ENCODE results near the gene PTGER1.
A peak's percentile ranks its signal among the peaks of the same experiment; 100 is the strongest.

The PTGER1 gene

GRCh38 chr19:14477418-14478112 lies 2.4 kb upstream of the PTGER1 start:
- no peak for DNase-seq (ENCODE audit: low read depth, low spot score)
- TF ChIP-seq, protein P1, sequence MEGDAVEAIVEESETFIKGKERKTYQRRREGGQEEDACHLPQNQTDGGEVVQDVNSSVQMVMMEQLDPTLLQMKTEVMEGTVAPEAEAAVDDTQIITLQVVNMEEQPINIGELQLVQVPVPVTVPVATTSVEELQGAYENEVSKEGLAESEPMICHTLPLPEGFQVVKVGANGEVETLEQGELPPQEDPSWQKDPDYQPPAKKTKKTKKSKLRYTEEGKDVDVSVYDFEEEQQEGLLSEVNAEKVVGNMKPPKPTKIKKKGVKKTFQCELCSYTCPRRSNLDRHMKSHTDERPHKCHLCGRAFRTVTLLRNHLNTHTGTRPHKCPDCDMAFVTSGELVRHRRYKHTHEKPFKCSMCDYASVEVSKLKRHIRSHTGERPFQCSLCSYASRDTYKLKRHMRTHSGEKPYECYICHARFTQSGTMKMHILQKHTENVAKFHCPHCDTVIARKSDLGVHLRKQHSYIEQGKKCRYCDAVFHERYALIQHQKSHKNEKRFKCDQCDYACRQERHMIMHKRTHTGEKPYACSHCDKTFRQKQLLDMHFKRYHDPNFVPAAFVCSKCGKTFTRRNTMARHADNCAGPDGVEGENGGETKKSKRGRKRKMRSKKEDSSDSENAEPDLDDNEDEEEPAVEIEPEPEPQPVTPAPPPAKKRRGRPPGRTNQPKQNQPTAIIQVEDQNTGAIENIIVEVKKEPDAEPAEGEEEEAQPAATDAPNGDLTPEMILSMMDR (IDR thresholded peaks at IDR 0.05; ENCODE audit: insufficient read depth, low read length, missing control alignments): no peak
- H3K4me3 ChIP-seq (ENCODE audit: low read depth, low read length): no peak overlapping the region
- ChIA-PET POLR2A (no interaction called here), CTCF (interaction anchor here (1.1 to 6.2 kb wide), 4 partner anchors 10 to 58 kb away, joined by 3 to 78 read pairs (median 20); no protein-coding TSS in a partner anchor)

DNA sequence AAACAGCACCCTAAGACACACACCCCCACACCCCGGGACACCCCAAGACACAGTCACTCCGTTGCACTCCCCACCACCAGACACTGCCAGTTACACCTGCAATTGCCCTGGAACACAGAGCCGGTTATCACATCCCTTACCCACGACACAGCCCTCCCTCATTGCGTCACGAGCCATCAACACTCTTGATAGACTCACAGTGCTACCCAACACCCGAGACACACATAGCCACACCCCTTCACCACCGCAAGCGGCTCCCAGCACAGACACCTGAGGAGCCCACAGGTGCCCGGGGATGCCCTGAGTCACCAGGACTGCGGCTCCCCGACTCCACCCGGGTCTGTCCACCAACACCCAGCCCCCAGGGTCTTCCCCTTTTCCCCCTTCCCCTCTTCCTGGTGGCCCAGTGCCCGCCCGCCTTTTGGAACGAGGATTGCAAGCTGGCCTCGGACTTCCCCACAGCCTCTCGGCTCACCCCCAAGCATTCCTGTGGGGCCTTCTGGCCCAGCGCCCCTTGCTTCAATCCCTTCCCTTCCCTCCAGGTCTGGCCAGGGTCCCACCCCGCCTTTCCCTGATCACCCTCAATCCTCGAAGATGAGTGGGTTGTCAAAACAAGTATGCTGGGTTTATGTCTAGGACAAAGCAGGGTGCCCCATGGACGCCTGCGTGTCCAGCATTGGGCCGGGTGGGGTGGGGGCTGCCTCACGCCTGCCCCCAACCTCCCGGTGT lies 1.7 kb upstream of the PTGER1 start:
- TF ChIP-seq, protein P1 (IDR thresholded peaks at IDR 0.05; ENCODE audit: insufficient read depth, low read length, missing control alignments): no peak
- ChIA-PET CTCF (interaction anchor here (1.6 to 6.2 kb wide), 2 partner anchors 9 to 14 kb away, joined by 3 to 78 read pairs; no protein-coding TSS in a partner anchor), POLR2A (no interaction called here)
- no peak for DNase-seq (ENCODE audit: low read depth, low spot score)
- no peak overlapping the region for H3K4me3 ChIP-seq (ENCODE audit: low read depth, low read length)

GRCh38 chr19:14476327-14476672 lies 1.1 kb upstream of the PTGER1 start:
- TF ChIP-seq, protein P1 (IDR thresholded peaks at IDR 0.05; ENCODE audit: insufficient read depth, low read length, missing control alignments): no peak
- POLR2A ChIA-PET: no interaction called here
- no peak for DNase-seq (ENCODE audit: low read depth, low spot score)
- no peak overlapping the region for H3K4me3 ChIP-seq (ENCODE audit: low read depth, low read length)
- CTCF ChIA-PET: interaction anchor here (1.5 kb wide), 1 partner anchor 8 kb away, joined by 5 read pairs; no protein-coding TSS in a partner anchor

- ChIA-PET CTCF (interaction anchor here (0.6 to 1.6 kb wide), 6 partner anchors 9 to 43 kb away, joined by 3 to 5 read pairs (median 3); partner anchors contain the start of gene GIPC1), POLR2A (interaction anchor here (1.4 kb wide), 1 partner anchor 43 kb away, joined by 3 read pairs; the partner anchor contains the start of gene DNAJB1)
- peak overlapping the region; percentile 46 for H3K4me3 ChIP-seq (ENCODE audit: low read depth, low read length)
- TF ChIP-seq, protein P1 (IDR thresholded peaks at IDR 0.05; ENCODE audit: insufficient read depth, low read length, missing control alignments): no peak
- no peak for DNase-seq (ENCODE audit: low read depth, low spot score)
These were observed 327 bp downstream of the PTGER1 start for GRCh38 chr19:14474827-14475226.

DNA sequence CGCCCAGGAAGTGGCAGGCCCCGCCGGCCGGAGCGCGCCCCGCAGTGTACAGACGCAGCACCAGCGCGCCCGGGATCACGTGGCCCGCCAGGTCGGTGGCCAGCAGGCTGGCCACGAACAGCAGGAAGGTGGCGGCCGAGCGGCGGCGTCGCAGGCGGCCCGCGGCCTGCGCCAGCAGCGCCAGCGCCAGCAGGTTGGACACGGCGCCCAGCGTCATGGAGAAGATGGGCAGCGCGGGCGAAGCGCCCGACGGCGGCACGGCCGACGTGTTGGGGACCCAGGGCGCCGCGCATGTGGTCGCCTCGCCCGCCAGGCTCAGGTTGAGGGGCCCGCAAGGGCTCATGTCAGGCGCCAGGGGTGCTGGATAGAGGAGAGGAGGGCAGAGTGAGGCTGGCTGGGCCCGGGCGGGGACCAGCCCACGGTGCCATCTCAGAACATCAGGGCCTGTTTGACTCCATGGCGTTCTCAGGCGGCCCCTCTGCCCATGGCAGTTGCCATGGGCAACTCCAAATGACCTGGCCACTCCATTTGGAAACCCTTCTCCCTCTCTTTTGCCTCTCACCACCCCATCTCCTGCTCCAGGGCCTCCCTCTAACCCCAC lies 1.1 kb downstream of the PTGER1 start:
- TF ChIP-seq, protein P1 (IDR thresholded peaks at IDR 0.05; ENCODE audit: insufficient read depth, low read length, missing control alignments): no peak
- POLR2A ChIA-PET: no interaction called here
- CTCF ChIA-PET: interaction anchor here (0.9 to 1.6 kb wide), 4 partner anchors 9 to 40 kb away, joined by 3 to 5 read pairs (median 4); no protein-coding TSS in a partner anchor
- H3K4me3 ChIP-seq (ENCODE audit: low read depth, low read length): no peak overlapping the region
- no peak for DNase-seq (ENCODE audit: low read depth, low spot score)
